AG08396 (cell line): Measurements from ENCODE around the gene TMEM238.

Source experiments
- DNase-seq: peaks from one replicate; pipeline ENCODE4 v3.0.0; 2012; ENCODE audit warnings: low spot score, mixed read lengths

The TMEM238 gene

GRCh38 chr19:55358493-55358892 is 25.6 kb downstream of the TMEM238 start:
- DNase-seq, result no peak

GRCh38 chr19:55355213-55355821 is 28.8 kb downstream of the TMEM238 start:
- DNase-seq, result no peak

DNA sequence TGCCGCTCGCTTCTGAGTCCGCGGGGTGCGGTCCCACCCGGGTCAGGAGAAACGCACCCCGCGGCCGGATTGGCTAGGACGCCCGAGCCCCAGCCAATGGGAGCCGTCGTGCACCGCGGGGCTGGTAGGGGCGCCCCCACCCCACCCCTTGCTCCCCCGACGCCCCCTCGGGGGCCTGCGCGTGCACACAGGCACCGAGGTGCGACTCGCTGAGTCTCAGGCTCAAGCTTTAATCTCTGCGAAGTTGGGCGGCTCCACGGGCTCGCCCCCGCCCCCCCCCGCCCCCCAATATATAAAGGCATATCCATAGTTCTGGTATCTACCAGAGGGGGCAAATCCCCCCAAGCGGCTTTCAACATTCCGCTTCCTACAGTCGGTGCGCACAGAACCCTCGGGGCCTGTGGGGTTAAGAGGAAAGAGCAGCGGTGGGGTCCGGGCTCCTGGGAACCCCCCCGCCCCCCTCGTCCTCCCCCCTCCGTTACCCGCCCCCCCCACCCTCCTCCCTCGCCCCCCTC is 29.3 kb downstream of the TMEM238 start, which contains the start of gene COX6B2:
Gene COX6B2 (minus strand): TSS at position 22 of the 515 bp plus-strand sequence. CDS start 198 bp downstream, outside the sequence.
- no peak for DNase-seq

DNA sequence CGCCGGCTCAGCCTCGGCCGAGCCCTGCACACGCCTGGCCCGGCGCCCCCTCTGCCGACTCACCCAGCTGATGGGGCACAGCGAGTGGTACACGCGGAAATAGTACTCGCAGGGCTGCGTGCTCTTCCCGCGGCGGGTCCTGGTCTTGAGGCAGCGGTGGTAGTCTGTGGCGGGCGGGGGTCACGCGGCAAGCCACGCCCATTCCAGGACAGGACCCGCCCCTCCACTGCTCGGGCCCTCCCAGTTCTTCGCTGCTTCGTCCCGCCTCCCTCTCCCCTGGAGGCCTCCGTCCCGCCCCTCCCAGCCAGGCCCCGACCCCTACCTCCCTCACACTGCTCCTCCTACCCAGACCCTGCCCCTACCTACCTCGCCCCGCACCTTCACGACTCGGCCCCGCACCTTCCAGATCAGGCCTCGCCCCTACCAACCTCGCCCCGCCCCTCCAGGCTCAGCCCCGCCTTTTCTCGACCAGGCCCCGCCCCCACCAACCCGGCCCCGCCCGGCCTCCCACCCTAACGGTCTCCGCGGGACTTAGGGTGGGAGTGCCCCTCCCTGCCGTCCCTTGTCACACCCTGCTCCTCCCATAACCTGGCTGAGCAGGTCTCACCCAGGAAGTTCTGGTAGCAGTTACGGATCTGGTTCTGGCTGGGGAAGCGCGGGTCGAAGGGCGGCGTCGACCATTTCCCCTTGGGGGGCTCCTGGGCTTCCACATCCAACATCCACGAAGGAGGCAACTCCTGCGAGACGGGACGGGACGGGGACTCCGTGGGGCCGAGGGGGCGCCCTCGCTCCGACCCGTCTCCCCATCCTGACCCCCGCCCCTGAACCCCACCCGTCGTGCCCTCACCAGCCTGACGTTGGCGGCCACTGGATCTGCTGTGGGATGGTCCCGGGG is 30.0 kb downstream of the TMEM238 start:
- peak; percentile 90 for DNase-seq

DNA sequence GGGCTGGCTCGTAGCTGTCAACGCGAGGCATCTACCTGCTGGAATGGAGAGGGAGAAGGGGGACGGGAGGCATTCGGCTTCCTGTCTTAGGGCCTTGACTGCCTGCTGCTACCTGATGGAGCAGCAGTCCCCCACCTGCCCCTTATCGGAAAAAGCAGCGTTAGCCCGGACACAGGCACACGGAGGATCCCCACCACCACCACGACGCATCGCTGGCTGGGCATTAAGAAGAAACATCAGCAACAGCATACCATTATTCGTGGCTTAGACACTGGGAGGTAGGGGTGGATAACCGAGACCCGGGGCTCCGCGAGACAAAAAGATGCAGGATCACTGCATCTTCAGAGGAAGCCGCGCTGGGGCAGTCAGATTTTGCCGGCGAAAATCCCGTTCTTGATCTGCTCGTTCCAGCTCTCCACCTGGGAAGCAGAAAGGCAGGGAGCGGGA is 30.7 kb downstream of the TMEM238 start:
- no peak for DNase-seq

DNA sequence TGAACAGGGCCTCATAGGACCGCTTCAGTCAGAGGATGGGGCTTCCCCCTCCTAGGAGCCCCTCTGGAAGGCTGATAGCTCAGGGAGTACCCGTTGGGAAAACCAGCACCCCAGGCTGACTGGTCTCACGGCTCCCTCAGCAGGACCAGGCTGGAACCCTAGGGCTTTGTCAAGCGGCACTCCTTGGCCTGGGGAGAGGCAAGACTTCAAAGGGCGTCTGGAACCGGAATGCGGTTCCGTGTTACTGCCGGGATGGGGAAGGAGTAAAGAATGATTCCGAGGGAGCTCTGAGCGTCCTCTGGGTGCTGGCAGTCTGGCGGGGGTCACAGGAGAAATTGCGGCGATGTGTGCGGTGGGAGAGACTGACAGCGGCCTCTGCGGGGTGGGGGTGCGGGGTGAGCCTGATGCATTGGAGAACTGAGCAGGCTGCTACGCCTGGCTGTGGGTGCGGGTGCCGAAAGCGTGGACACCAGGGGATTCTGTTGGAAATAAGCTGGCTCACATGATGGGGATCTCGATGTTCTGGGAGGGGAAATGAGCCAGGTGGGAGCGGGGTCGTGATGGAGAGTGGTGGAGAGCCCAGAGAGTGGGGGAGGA is 31.4 kb downstream of the TMEM238 start:
- no peak for DNase-seq

- no peak for DNase-seq
Observed at GRCh38 chr19:55352040-55352439, 32.1 kb downstream of the TMEM238 start.

DNA sequence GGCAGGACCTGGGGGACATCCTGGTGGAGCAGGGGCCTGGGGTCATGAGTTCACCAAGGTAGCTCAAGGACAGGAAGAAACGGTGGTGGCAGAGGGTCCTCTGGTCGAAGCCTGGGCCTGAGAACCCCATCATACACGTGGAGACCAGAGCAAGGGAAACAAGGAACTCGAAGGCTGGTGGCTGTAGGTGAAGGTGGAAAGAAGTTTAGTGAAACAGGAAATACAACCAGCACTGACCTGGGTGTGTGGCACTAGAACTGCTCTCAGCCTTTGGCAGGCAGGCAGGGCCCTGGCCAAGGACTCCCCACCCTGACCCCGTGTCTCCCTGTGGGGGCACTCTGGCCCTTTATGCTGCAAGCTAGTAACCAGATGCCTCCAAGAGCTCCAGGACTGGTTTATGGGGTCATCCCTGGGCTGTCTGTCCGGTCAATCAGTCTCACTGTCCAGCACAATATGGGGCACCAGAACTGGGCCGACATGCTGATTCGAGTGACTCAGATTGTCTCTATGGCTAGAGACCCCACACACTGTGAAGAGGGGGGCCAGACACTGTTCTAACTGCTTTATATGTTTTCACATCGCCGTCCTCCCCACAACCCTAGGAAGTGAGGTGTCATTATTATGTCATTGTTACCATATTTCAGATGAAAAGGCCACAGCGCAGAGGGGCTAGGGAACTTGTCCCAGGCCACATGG is 33.3 kb downstream of the TMEM238 start:
- DNase-seq, result no peak

DNA sequence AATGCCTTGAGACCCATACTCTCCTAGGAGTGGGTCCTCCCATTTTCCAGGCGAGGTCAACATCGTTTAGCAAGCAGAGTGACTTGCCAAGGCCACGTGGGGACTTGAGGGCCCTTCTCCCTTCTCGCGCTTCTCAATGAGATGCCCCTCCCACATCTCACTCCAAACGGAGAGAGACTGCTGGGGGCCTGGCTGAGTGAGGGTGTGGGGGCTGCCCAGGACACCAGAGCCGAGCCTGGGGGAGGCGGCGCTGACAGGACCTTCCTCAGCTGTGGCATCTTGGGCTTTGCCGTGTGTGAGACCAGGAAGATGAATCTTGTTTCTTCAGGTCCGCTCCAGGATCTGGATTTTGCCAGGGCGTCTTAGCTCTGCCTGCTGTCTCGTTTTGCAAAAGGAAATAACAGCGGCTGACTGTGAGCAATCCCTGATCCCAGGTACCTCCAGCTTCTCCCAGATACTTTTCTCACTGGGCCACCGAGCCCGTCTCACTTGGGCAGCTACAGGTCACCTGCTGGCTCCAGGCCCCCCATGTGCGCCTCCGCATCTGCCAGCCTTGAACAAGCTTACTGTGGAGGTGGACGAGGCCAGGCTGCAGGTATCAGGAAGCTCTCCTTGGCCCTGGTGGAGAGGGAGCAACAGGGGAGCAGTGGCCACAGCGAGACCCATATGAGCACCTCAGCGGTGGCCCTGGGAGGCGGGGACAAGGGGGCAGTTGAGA is 35.6 kb downstream of the TMEM238 start:
- DNase-seq, result no peak

GRCh38 chr19:55347442-55348009 is 36.6 kb downstream of the TMEM238 start:
- DNase-seq, result no peak

GRCh38 chr19:55346725-55347441 is 37.2 kb downstream of the TMEM238 start:
- no peak for DNase-seq

DNA sequence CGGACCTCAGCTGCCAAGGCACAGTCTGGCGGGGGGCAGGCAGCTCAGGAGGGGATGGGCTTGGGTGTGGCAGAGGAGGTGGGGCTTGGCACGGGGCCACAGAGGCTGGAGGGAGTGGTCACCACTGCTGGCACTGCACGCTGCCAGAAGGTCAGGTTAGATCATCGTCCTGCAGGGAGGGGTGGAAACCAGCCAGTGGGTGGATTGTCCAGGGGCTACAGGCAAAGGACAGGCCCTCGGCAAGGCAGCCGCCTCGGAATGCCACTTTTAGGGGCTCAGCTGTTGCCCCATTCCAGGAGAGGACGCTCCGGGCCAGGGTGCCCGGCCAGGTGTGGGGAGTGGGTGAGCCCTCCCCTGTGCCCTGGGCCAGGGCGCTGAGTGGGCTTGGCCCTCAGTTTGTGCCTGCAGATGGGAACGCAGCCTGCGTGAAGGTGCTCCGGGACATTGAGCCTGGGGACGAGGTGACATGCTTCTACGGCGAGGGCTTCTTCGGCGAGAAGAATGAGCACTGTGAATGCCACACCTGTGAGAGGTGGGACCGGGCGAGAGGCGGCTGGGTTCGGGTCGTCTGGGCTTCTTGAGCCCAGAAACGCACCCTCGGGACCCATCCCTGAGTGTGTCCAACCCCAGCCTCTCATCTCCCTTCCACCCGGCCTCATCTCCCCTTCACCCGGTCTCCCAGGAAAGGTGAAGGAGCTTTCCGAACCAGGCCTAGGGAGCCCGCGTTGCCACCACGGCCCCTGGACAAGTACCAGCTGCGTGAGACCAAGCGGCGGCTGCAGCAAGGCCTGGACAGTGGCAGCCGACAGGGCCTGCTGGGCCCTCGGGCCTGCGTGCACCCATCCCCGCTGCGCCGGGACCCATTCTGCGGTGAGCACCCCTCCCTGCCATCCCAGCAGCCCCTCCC is 38.0 kb downstream of the TMEM238 start:
- no peak for DNase-seq

DNA sequence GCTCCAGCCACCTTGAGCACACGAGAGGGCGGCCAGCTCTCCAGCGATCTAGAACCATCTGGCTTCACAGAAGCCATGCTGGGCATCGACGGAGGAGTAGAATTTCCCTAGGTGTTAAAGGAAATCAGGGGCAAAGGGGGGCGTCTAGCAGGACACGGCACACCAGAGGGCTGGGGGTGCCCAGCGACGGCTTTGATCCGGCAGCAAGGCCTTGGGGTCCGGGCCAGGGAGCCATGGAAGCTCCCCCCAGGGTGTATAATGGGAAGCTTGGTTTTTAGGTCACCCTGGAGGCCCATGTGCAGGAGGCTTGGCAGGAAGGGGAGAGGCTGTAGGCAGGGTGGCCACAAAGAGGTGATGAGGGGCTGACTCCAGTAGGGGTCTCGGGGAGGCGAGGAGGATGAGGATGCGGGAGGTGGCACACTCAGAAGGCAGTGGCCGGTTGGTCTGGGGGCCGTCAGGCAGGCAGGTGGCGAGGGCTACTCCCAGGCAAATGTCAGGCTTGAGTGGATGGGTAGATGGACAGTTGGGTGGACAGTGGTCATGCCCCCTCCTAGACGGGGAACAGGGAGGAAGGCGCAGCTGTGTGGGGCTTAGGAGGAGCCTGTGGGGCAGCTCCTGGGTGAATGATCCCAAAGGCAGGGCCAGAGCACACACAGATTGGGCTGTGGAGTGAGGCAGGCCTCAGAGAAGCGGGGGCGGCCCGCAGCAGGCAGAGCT is 38.8 kb downstream of the TMEM238 start:
- DNase-seq, result no peak

DNA sequence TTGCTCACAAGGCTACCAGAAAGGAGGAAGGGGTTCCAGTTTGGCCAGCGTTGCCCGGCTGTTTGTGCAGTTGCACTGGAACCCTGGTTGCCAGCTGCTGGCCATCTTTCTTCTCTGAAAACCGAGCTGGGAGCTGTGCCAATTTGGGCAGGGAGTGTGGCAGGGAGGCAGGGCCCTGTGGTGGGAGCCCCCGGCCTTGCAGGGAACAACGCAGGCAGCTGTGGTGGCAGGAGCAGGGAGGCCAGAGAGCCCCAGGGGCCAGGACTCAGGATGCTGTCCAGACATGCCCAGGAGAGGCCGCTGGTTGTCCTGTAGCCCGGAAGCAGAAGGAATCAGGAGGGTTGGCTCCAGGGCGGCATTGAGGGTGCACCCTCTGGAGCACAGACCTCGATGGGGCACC is 39.6 kb downstream of the TMEM238 start:
- no peak for DNase-seq

DNA sequence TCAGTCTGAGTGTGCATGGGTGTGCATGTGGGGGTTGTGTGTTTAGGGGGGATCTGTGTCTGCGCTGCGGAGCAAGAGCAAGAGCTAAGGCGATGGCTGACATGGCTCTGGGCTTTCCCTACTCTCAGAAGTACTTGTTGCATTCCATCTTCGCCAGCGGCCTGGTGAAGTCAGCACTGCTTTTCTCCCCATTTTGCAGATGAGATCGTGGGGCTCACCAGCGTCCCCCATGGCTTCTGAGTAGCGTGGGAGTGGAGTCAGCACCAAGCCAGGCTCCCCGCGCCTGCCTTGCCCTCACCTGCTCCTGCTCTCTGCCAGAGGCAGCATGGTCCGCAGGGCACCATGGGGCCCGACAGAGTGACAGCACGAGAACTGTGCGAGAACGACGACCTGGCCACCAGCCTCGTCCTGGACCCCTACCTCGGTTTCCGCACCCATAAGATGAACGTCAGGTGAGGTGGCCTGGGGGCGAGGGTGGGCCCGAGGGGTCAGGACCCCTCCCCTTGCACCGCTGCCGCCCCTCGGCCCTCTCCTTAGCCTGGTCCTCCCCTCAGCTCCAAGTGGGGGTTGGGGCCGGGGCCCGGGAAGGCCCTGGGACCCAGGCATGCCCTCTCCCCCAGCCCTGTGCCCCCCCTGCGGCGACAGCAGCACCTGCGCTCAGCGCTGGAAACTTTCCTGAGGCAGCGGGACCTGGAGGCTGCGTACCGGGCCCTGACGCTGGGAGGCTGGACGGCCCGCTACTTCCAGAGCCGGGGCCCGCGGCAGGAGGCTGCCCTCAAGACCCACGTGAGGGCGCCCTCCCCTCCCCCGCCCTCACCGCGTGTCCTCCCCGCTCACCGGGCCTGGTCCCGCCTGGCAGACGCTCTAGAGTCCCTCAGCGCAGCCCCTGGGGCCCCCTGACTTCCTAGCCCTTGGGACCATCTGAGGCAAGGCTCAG is 42.2 kb downstream of the TMEM238 start:
- no peak for DNase-seq

GRCh38 chr19:55341171-55341588 is 42.9 kb downstream of the TMEM238 start:
- DNase-seq, result peak; percentile 93

- DNase-seq, result no peak
Observed at GRCh38 chr19:55340784-55341147, 43.3 kb downstream of the TMEM238 start.
